HG03457 (cell line): ENCODE data around the gene PEG3.
"Not testable (repeated sequence)": the region's sequence is repeated elsewhere in the genome, so short reads cannot be mapped to it uniquely, and the experiment has no call there.

ENCODE experiments used
- ATAC-seq: cut with Tn5 transposase; IDR thresholded peaks from one replicate; pipeline ENCODE4 v1.9.1; 2021; ENCODE audit warnings: moderate number of reproducible peaks; ENCODE audit not compliant: unreplicated experiment

Gene PEG3

DNA sequence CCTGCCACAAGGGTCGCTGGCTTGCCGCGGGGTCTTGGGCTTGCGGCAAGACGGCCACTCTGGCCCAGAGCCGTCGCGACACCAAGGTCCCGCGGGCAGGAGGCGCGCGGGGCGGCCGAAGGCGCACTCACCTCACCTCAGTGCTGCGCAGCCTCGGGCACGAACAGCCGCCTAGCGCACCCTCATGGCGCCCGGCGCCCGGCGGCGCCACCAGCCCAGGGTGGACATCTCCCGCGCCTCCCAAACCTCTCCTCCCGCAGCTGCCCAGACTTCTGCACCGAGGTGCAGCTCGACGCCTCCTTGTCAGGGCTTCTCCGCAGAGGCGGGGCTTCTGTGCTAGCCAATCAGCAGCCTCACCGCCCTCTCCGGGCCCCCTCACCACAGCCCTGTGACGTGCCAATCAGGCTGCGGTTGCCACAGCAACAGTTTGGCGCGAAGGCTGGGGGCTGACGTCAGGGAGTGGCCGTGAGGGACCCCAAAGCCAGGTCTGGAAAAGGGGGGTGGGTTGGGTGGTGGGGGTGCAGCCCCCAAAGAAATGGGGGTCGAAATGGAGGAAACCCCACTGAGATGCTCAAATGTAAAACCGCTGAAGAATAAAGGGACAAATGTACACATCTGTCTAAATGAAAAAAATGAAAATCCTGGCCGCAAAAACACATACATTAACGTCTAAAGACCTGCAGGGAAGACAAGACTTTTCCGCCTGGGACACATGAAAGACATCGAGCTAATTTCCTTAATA lies at the start of gene PEG3, which contains the start of gene ZIM2:
Gene PEG3, minus strand, starts transcription at position 276 of the 742 bp plus-strand sequence. CDS start 16,071 bp downstream, outside the sequence.
Gene ZIM2, minus strand, starts transcription at position 276 of the 742 bp plus-strand sequence. CDS start 16,449 bp downstream, outside the sequence.
- no peak for ATAC-seq

DNA sequence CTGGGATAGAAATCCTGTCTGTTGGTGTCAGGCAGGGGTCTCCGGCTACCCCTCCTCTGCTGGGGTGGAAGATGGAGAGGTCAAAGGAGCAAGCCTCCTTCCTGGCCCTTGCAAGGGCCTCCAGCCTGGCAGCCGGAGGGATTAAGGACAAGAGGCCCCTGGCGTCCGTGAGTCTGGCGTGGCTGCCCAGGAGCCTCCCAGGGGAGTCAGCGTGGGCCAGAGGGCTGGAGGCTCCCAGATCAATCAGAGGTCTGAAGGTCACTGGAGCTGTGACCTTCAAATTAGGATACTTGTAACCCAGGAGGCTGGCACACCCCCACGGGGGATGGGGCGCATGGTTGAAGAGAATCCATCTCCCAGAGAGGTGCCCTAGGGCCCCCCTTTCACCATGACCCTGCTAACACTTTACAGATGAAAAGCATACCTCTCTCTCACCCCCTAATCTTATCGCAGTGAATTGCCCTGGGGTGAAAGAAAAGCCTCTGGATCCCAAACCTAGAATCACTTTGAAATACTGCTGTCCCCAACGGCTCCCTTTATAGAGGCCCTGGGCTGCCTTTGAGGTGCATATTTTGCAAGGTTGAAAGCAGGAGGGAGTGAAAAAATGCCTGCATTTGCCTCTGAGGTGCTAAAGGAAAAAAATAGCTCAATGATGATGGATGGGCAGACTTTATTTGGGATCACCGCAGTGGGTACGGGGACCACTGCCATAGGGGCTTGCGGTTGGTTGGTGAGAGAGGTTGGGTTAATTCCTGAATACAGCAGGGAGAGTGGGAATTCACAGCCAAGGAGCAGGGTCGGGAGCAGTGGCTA lies 44.9 kb upstream of the PEG3 start:
- ATAC-seq: no peak

DNA sequence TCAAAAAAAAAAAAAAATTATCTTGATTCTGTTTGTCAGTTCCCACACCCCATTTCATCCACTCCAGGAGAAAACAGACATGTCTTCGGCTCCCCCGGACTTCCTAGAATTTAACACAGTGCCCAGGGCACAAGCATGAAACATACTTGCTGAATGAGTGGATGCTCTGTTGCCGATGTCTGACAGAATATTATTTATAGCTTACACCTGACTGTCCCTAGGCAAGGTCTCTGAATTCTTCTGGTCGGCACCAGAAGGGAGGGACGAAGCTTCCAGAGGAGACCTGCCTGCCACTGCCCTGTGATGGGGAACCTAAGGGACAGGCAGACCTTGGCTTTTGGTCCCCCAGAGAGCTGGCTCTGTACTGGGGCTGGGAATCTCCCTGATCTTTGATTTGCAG lies 43.9 kb upstream of the PEG3 start:
- ATAC-seq: no peak

DNA sequence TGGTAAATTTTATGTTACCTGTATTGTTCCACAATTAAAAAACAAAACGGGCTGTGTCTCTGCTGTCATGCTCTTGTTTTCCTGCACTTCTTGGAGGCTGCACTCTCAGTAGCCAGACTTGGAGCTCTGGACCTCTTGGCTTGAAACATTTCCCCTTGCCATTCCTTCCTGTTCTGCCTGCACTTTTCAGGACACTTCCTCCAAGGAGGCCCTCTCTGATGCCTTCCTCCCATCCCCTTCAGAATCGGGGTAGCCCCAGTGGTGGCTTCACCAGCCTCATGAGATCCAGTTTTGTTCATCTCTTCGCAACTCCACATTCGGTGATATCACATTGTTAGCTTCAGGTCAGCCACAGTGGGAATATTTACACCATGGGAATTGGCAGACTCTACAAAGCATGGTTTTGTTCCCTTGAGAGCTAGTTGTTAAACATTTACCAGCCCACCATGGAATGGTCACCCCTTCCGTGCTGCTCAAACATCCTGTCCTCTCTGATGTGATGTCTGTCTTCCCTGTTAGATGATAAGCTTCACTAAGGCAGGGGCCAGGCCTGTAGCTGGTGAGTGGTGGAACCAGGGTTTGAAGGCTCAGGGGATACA lies 40.2 kb upstream of the PEG3 start:
- no peak for ATAC-seq

DNA sequence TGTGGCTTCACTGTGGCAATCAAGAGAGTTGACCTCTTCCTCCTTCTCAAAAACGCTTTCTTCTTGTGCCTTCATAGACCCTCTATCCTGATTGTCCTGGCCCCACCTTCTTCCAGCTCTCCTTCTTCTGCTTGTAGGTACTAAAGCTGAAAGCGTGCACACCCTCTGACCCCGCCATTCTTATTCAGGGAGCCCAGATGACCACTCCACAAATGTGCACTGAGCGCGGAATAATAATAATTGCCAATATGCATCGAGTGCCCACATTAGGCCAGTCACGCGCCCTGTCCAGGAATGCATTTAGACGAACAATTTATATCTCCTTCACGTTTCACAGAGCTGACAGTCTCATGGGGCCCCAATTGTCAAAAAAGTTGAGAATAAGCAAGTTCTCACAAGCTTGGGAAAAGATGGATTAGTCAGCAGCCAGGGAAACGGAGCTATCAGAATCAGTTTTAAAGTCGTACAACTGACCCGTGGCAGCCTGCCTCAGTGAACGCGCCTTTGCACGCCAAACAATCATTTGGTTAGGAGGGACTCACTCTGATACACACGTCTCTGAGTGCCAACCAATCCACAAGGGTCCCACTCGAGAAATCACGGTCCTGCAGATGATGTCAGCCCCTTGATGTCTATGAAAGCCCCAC lies 36.7 kb upstream of the PEG3 start:
- ATAC-seq: no peak

DNA sequence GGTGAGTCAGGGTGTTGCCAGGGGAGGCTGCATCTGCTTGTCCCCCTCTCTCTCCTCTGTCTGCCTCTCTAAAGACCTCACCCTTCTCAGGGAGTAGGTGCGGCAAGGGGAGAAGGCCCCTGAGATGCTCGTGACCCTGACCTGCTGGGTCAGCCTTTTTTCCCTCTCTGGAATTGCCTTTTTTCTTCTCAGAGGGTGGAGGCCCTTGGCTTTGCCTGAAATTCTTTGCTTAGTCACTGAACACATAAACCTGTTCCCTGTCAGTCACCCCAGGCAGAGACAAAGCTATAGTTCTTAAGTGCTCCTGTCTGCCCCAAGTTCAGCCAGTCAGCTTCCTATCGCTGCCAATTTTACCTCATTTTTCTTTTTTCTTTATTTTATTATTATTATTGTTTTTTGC lies 35.2 kb upstream of the PEG3 start:
- ATAC-seq: no peak

DNA sequence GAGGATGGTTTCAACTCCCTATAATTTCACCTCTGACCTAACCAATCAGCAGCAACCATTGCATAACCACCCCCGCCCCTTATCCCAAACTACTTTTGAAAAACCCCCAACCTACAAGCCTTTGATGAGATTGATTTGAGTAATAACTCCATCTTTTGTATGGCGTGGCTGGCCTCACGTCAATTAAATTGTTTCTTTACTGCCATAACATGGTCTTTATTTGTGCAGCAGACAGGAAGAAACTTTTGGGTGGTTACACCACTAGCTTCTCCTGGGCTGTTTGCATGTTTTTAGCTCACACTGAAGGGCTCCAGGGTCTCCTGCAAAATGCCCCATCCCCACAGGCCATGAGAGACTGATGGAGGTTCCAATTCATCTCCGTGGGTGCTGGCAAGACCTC lies 34.0 kb upstream of the PEG3 start:
- no peak for ATAC-seq

DNA sequence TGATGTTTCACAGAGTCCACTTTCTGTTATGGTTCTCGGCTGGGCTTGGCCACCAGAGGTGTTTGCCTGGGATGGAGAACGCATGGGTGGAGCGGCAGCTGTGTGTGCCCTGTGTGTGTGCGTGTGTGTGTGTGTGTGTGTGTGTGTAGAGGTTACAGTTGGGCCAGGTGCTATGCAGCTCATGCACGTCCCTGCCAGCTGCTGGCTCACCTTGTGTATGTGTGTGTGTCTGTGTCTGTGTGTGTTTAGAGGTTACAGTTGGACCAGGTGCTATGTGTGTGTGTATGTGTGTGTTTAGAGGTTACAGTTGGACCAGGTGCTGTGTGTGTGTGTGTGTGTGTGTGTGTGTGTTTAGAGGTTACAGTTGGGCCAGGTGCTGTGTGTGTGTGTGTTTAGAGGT lies 33.0 kb upstream of the PEG3 start:
- ATAC-seq: no peak

DNA sequence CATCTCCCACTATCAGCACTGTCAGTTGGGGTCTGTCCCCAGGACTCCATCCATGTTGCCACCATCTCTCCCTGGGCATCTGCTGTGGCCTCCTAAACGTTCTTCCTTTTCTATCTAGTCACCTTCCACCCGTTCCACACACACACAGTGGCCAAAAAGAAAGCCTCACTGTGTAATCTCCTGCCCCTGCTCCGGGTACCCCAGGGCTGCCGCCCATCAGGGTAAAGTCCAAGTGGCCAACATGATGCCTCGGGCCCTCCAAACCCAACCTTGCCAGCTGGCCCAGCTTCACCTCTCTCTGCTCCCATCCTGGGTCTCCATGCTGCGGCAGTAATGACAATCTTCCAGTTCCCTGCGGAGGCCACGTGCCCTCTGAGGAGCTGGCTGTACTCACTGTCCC lies 29.4 kb upstream of the PEG3 start:
- no peak for ATAC-seq

DNA sequence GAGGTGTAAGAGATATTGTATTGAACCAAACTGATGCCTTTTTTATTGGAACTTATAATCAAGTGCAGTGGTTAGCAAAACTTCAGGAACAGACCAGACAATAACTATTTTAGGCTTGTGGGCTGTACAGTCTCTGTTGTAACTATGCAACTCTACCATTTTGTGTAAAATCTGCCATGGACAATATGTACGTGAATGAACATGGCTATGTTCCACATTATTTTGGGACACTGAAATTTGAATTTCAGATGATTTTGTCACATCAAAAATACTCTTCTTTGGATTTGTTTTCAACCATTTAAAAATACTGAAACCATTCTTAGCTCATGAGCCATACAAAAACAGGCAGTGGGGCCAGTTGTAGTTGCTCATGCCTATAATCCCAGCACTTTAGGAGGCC lies 27.9 kb upstream of the PEG3 start:
- no peak for ATAC-seq

DNA sequence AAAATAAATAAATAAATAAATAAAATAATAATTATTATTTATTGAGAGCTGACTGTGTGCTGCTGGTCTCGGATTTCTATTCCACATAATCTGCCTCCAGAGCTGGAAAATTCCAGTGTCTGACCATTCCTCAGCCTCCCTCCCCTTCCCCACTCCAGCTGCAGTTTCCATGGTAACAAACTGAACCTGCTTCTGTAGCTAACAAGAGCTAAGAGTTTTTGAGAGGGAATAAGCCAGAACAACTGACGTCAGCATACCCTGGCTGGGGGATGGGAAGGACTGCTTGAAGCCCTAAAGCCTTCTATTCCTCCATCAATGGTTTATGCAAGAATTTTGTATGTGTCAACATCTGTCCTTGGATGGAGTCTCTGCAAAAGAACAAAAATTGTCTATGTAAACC lies 26.0 kb upstream of the PEG3 start:
- no peak for ATAC-seq

DNA sequence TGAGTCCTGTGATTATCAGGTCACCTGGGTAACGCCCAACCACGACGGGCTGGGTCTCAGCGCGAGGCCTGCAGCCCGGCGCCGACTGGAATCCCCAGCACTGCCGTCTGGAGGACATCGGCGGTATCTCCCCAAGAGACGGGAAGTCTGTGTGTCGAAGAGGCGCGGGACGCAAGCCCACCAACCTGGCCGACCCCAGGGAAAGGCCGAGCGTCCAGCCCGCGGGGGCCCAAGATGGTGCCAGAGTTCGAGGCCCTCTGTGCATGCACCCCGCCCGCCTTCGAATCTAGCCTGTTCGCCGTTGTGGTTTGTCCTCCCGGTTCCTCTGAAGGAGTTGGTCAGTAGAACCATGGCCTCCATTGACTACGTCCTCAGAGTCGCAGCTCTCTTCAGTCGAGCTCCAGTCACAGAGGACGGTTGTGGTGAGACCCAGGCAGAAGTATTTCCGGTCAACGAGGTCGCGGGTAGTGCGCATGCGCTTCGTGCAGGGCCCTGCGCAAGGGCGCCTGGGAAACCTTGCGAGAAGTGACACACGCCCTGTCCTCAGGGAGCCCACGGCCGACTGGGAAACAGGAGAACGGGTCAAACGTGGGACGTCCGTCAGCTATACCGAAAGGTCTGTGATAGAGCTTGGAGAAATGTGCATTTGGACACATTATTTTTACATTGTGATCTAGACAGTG lies 24.1 kb upstream of the PEG3 start:
- ATAC-seq: no peak

DNA sequence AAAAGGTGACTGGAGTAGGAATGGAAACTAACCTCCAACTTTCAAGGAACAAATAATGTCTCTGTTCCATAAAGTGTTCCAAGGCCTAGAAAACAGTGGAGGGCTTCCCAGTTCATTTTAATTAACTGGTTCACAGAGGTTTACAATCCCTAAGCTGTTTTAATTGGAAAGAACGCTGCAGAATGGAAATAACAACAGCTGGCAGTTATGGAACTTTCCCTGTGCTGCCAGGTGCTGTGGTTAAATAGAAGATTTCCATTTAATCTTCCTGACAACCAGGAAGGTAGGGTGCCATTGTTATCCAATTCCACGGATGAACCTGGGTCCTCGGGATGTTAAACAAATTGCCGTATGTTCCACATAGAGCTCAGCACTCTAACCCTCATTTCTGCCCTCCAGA lies 22.2 kb upstream of the PEG3 start:
- ATAC-seq: no peak

DNA sequence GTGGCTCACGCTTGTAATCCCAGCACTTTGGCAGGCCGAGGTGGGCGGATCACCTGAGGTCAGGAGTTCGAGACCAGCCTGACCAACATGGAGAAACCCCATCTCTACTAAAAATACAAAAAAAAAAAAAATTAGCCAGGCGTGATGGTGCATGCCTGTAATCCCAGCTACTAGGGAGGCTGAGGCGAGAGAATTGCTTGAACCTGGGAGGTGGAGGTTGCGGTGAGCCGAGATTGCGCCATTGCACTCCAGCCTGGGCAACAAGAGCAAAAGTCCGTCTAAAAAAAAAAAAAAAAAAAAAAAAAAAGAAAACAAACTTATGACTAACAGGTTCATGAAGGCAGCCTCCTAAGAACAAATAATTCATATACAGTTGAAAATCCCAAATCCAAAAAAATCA lies 19.9 kb upstream of the PEG3 start:
- not testable (repeated sequence) for ATAC-seq

DNA sequence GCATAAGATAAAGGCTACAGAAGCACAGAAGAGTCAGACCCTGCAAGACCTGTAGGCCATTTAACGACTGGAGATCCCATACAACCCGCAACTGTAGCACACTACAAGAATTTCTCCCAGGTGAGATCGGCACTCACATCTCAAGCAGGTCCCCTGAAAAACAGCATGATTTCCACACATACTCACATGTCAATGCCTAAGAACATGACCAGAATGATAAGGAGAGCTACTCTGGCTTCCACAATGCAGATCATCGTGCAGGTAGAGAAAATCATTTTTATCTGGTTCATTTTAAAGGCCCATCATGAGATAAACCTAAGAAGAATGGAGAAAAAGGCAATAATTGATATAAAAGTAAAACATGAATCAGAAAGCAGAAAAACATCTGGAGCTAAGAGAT lies 17.5 kb upstream of the PEG3 start:
- ATAC-seq: no peak

DNA sequence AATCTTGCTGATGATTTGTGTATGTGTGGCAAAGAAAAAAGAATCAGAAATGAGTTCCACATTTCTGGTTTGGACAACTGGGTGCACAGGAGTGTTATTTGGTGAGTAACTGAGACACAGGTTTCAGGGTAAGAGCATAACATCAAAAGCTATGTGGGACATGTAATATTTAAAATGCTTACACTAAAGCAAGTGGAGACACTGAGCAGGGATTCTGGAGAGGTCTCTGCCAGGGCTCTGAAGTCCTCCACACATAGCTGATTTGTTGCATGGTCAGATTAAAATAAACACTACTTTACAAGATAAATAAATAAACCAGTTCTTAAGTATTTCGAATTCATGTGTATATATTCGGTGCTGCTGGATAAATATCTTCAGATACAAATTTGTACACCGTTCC lies 16.3 kb upstream of the PEG3 start:
- no peak for ATAC-seq

DNA sequence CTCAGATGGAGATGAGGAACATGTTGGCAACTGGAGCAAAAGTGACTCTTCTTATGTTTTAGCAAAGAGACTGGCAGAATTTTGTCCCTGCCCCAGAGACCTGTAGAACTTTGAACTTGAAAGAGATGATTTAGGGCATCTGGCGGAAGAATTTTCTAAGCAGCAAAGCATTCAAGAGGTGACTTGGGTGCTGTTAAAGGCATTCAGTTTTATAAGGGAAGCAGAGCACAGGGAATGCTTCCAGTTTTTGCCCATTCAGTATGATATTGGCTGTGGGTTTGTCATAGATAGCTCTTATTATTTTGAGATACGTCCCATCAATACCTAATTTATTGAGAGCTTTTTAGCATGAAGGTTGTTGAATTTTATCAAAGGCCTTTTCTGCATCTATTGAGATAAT lies 11.8 kb upstream of the PEG3 start:
- ATAC-seq: not testable (repeated sequence)

DNA sequence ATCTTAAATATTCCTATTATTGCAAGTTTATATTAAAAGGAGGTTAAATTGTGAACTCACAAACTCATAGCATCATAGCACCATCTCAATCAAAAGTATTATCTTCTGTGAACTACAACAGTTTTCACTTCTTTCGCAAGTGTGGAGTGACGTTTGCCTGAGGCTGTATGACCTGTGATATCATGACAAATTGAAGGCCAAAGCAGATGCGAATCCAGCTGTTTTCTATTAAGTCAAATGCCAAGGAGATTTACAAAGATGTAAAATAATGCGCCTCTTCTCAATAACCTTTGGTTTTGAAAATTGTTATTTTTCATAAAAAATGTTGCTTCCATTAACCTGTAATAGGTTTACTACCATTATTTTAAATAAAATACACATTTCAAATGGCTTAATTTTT lies 7.6 kb upstream of the PEG3 start:
- no peak for ATAC-seq

DNA sequence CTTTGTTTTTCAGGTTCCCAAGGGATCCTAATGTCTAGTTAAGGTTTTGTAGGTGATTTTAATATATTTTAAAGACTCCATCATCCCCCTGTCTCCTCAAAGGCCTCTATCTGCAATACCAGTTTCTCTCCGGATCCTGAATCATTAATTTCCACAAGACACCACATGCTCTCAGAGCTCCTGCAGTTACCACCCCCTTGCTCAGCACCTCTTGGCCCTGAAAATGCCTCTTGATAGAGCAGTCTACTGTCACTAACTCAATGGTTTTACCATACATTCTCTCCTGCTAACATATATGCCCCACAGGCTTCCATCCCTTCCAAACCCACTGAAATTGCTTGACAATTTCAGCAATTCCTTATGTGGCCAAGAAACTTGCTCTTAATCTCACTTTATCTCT lies 1.9 kb upstream of the PEG3 start:
- ATAC-seq: no peak

DNA sequence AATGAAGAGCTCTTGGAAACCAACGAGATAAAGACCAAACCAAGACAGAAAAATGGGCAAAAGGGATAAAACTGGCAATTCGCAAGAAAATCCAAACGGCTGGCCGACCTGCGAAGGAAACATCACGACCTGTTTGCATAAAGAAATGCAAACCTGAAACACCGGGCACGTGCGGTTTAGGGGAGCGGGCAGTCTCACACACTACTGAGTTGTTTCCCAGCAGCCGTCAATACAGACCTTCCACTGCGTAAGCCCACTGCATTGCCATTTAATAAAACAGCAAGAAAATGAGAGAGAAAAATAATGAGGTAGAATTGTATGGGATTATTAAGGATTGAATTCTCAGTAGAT lies 642 bp upstream of the PEG3 start:
- ATAC-seq: no peak
